GM12875 (cell line): Measurements from ENCODE around the gene ASCC1.

Experiments
- H3K4me3 ChIP-seq: one replicate; pipeline ENCODE4 v1.5.1; 2011; ENCODE audit warnings: low read depth, low read length, control low read depth
- TF ChIP-seq, protein P1 (sequence below): IDR thresholded peaks from 2 replicates; pipeline ENCODE4 v1.5.1; 2011; ENCODE audit warnings: low read depth, mild to moderate bottlenecking, control low read depth, inconsistent platforms, low read length, moderate library complexity, borderline replicate concordance; ENCODE audit not compliant: insufficient read depth

Gene ASCC1

DNA sequence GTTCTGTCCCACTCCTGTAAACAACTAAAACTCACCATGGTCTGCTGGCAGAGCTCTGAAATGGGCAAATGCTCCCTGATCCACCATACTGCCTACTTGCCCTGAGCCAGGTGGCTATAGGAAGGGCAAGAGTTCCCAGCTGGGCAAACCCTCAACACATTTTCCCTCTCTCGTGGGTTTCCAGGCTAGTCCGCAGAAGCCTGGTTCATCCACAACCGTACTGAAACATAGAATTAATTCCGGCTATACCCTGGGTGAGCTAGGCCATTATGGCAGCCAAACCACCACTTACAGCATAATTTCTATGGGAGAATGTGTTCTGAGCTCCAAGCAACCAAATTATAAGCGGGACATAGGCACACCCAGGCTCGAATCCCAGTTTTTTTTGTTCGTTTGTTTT lies 37.5 kb upstream of the ASCC1 start:
- H3K4me3 ChIP-seq: no peak overlapping the region
- TF ChIP-seq, protein P1, sequence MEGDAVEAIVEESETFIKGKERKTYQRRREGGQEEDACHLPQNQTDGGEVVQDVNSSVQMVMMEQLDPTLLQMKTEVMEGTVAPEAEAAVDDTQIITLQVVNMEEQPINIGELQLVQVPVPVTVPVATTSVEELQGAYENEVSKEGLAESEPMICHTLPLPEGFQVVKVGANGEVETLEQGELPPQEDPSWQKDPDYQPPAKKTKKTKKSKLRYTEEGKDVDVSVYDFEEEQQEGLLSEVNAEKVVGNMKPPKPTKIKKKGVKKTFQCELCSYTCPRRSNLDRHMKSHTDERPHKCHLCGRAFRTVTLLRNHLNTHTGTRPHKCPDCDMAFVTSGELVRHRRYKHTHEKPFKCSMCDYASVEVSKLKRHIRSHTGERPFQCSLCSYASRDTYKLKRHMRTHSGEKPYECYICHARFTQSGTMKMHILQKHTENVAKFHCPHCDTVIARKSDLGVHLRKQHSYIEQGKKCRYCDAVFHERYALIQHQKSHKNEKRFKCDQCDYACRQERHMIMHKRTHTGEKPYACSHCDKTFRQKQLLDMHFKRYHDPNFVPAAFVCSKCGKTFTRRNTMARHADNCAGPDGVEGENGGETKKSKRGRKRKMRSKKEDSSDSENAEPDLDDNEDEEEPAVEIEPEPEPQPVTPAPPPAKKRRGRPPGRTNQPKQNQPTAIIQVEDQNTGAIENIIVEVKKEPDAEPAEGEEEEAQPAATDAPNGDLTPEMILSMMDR: no peak

DNA sequence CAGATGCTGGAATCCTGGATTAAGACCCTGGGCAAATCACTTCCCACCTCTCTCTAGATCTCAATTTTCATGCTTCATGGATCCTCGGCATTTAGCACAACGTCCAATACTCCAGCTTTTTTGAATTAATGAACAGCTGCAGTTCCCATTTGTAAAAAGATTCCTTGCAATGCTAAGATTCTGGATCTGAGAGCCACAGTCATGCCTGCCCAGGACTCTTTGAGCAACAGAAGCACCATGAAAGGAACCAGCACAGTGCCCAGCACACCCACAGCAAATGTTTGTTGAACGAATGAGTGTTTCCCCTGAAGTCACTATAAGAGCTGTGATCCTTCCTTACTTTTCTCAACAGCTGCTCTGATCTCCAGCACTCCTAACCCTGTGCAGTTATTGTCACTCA lies 36.9 kb upstream of the ASCC1 start:
- TF ChIP-seq, protein P1: no peak
- no peak overlapping the region for H3K4me3 ChIP-seq

GRCh38 chr10:72251635-72252034 lies 35.6 kb upstream of the ASCC1 start:
- H3K4me3 ChIP-seq: no peak overlapping the region
- TF ChIP-seq, protein P1: no peak

GRCh38 chr10:72250666-72251065 lies 34.6 kb upstream of the ASCC1 start:
- TF ChIP-seq, protein P1: no peak
- H3K4me3 ChIP-seq: no peak overlapping the region

GRCh38 chr10:72249176-72249862 lies 33.2 kb upstream of the ASCC1 start:
- peak overlapping the region; percentile 31 for H3K4me3 ChIP-seq

DNA sequence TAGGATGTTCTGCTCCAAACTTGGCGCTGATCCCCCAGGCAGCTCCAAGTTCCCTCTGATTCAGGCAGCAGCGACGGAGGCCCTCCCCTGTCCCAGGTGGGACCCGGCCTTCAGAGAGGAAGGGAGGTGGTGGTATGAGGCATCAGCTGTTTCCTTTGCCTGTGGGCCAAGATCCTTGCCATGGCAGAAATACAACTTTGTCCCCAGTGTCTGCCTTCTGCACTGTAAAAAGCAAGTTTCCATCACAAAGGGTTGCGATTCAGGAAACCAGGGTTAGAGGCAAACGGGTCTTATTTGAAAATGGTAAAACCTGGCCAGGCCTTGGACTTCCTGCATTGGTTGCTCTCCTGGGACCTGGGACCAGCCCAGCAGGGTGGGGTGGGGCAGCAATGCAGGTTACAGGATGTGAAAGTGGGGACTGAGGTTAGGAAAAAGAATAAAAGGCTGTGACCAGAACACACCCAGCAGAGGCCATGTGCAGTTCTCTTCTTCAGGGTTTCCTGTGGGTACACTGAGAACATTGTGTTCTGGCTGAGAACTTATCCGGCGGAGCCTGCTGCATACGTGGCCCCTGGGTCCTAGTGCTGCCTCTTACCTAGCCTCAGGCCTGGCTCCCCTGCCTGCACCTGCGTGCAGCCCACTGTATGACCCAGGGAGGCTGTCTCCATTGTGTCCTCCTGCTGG lies 32.5 kb upstream of the ASCC1 start:
- peak overlapping the region; percentile 31 for H3K4me3 ChIP-seq

DNA sequence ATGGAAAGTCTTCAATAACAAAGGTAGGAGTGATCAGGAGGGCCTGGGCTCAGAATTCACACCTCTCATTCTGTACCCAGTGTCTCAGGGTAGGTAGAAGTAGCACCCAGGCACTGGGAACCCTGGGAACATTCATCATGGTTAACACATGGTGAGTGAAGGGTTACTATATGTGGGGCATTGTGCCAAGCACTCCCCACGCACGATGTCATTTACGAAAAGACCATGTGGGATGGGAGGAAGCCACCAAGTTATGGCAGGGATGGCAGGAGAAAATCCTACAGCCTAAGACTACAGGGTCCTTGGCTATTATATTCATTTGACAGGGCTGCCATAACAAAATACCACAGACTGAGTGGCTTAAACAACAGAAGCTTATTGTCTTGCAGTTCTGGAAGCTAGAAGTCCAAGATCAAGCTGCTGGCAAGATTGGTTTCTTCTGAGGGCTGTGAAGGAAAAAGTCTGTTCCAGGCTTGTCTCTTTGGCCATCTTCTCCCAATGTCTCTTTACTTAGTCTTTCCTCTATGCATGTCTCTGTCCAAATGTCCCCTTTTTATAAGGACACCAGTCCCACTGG lies 30.0 kb upstream of the ASCC1 start:
- no peak overlapping the region for H3K4me3 ChIP-seq
- TF ChIP-seq, protein P1: no peak

More for the DNA sequence above, 32.5 kb upstream of the ASCC1 start:
- TF ChIP-seq, protein P1: no peak
